B cell (primary cell): ENCODE data around the gene CIITA.

Experiments used
- EZH2 ChIP-seq: IDR thresholded peaks from 2 replicates; pipeline ENCODE4 v1.6.1; 2012; ENCODE audit warnings: borderline replicate concordance, low read depth, mild to moderate bottlenecking, moderate library complexity, low read length; ENCODE audit not compliant: insufficient read depth, poor library complexity, severe bottlenecking
- TF ChIP-seq, protein P1 (sequence below): fragments of 200-600 bp; IDR thresholded peaks from one replicate; pipeline ENCODE4 v1.8.0; 2022; ENCODE audit warnings: antibody characterized with exemption, mild to moderate bottlenecking

DNA sequence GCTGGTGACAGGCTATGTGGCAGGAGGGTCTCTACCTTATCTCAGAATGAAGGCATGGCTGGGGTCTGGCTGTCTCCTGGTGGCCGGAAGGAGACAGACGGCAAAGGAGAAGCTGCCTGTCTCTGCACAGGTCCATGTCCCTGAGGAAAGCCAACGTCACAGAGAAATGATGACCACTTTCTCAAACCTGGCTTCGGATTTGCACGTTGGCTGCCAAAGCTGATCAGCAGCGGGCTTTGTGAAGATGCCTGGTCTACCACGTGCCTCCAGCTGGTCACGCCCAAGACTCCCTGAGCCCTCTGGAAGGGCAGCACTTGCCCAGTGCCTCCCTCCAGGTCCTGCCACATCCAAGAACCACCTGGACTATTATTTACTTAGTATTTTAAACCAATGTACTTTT is 56.9 kb downstream of the CIITA start:
- TF ChIP-seq, protein P1, sequence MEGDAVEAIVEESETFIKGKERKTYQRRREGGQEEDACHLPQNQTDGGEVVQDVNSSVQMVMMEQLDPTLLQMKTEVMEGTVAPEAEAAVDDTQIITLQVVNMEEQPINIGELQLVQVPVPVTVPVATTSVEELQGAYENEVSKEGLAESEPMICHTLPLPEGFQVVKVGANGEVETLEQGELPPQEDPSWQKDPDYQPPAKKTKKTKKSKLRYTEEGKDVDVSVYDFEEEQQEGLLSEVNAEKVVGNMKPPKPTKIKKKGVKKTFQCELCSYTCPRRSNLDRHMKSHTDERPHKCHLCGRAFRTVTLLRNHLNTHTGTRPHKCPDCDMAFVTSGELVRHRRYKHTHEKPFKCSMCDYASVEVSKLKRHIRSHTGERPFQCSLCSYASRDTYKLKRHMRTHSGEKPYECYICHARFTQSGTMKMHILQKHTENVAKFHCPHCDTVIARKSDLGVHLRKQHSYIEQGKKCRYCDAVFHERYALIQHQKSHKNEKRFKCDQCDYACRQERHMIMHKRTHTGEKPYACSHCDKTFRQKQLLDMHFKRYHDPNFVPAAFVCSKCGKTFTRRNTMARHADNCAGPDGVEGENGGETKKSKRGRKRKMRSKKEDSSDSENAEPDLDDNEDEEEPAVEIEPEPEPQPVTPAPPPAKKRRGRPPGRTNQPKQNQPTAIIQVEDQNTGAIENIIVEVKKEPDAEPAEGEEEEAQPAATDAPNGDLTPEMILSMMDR = no peak
- TF ChIP-seq EZH2 = no peak
